Natural killer cell (primary cell): ENCODE data around the gene CSMD2. TPM values are rescaled to one million over a fixed set of nuclear protein-coding genes. Genes with fewer than 3 reads are reported as not detected.
A peak's percentile ranks its signal among the peaks of the same experiment; 100 is the strongest.
"Not testable (repeated sequence)": the region's sequence is repeated elsewhere in the genome, so short reads cannot be mapped to it uniquely, and the experiment has no call there.

Experiments used
- ATAC-seq, 3 donors: fragments of 150-1000 bp in 2 of 3; fragments of 200-7000 bp in 1 of 3; cut with Tn5 transposase; 1 replicate in 1 of 3; 2 replicates in 2 of 3; pipeline ENCODE4 v1.10.0; 2021; ENCODE audit warnings: mild to moderate bottlenecking in 2 of 3, moderate library complexity in 2 of 3
- DNase-seq, 2 donors: peaks; one replicate each; pipeline versions ENCODE4 v3.0.0 to v3.0.0-alpha.2; 2013 to 2021; ENCODE audit warnings: mixed read lengths in 1 of 2
- H3K27ac ChIP-seq: one replicate; pipeline ENCODE4 v1.5.1; 2013; ENCODE audit warnings: mild to moderate bottlenecking, low read length
- H3K27me3 ChIP-seq: one replicate; pipeline ENCODE4 v1.6.1; 2013; ENCODE audit warnings: low read length; ENCODE audit not compliant: control insufficient read depth, insufficient read depth
- H3K36me3 ChIP-seq: one replicate; pipeline ENCODE4 v1.6.1; 2013; ENCODE audit warnings: low read length; ENCODE audit not compliant: control insufficient read depth, insufficient read depth
- H3K4me1 ChIP-seq: one replicate; pipeline ENCODE4 v1.6.1; 2013; ENCODE audit warnings: low read length; ENCODE audit not compliant: control insufficient read depth, insufficient read depth
- H3K4me3 ChIP-seq: one replicate; pipeline ENCODE4 v1.5.1; 2013; ENCODE audit warnings: low read length
- H3K9me3 ChIP-seq: one replicate; pipeline ENCODE4 v1.6.1; 2013; ENCODE audit warnings: low read length; ENCODE audit not compliant: control insufficient read depth, insufficient read depth
- H3K27ac Mint-ChIP-seq, 2 donors: one replicate each; pipeline ENCODE4 v1.8.0; 2022; ENCODE audit warnings: mild to moderate bottlenecking in 2 of 2, mixed read lengths in 2 of 2, moderate library complexity in 1 of 2
- H3K27me3 Mint-ChIP-seq, 2 donors: one replicate each; pipeline ENCODE4 v1.8.0; 2022; ENCODE audit warnings: low read depth in 2 of 2, mixed read lengths in 2 of 2
- H3K36me3 Mint-ChIP-seq: one replicate; pipeline ENCODE4 v1.8.0; 2022; ENCODE audit warnings: mixed read lengths
- H3K4me1 Mint-ChIP-seq, 2 donors: one replicate each; pipeline ENCODE4 v1.8.0; 2022; ENCODE audit warnings: mixed read lengths in 2 of 2
- H3K4me3 Mint-ChIP-seq: one replicate; pipeline ENCODE4 v1.8.0; 2022; ENCODE audit warnings: mild to moderate bottlenecking, moderate library complexity, mixed read lengths
- H3K9me3 Mint-ChIP-seq, 2 donors: one replicate each; pipeline ENCODE4 v1.8.0; 2022; ENCODE audit warnings: mixed read lengths in 2 of 2
- CTCF ChIP-seq: fragments of 200-600 bp; IDR thresholded peaks from one replicate; pipeline ENCODE4 v1.8.0; 2022; ENCODE audit warnings: antibody characterized with exemption
- WGBS: methylation state at CpG from one replicate; pipeline ENCODE4 v1.1.7; 2013; ENCODE audit warnings: missing lambda C conversion rate; ENCODE audit not compliant: insufficient coverage; 5-methylcytosine and 5-hydroxymethylcytosine counted together
- intact Hi-C: fragments of 100-400 bp; cut with micrococcal nuclease; formaldehyde crosslinking; loops from one replicate; pipeline ENCODE4 v1.14.2; 2022
- total RNA-seq, 4 donors: library from RNA; stranded (reverse); fragments of 120-200 nt in 1 of 4; gene quantifications; one replicate each; pipeline versions ENCODE4 v1.2.3 to v1.2.4, GENCODE V29; 2013 to 2022

The CSMD2 gene
- total RNA-seq, 3 donors from 2014 or later (not counting 1 experiment from before 2014, with no cell fraction given) = not detected

GRCh38 chr1:34019741-34020552, 145.1 kb downstream of the CSMD2 start:
- no peaks in the 10 kb centered on the region for H3K9me3 Mint-ChIP-seq
- peaks cover 15 to 28% of the 10 kb centered on the region in 2 donors for H3K27me3 Mint-ChIP-seq
- no peak overlapping the region for H3K4me3 Mint-ChIP-seq
- Histone ChIP-seq H3K9me3 (no peaks in the 10 kb centered on the region), H3K4me3 (no peak overlapping the region), H3K36me3 (no peaks in the 10 kb centered on the region), H3K27ac (no peak overlapping the region), H3K4me1 (no peaks in the 10 kb centered on the region), H3K27me3 (no peaks in the 10 kb centered on the region)
- H3K27ac Mint-ChIP-seq = no peak overlapping the region
- 66% methylated on average over 7 of the region's 7 CpGs for WGBS
- H3K36me3 Mint-ChIP-seq = no peaks in the 10 kb centered on the region
- intact Hi-C loops = no loop called here
- ATAC-seq (no peak), DNase-seq (no peak)
- no peak for TF ChIP-seq CTCF
- no peaks in the 10 kb centered on the region for H3K4me1 Mint-ChIP-seq

- intact Hi-C loops = no loop called here
- H3K4me1 ChIP-seq = no peaks in the 10 kb centered on the region
- H3K4me3 Mint-ChIP-seq = no peak overlapping the region
Measured at GRCh38 chr1:34018285-34018684, 146.7 kb downstream of the CSMD2 start.

DNA sequence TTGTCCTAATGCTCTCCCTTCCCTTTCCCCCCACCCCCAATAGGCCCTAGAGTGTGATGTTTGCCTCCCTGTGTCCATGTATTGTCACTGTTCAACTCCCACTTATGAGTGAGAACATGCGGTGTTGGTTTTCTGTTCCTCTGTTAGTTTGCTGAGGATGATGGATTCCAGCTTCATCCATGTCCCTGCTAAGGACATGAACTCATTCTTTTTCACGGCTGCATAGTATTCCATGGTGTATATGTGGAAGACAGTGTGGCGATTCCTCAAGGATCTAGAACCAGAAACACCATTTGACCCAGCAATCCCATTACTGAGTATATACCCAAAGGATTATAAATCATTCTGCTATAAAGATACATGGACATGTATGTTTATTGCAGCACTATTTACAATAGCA, 148.7 kb downstream of the CSMD2 start:
- H3K36me3 Mint-ChIP-seq, H3K4me1 Mint-ChIP-seq, ATAC-seq, DNase-seq, H3K9me3 Mint-ChIP-seq, H3K27ac ChIP-seq, H3K9me3 ChIP-seq, H3K4me3 Mint-ChIP-seq, H3K27ac Mint-ChIP-seq, H3K27me3 ChIP-seq, H3K4me1 ChIP-seq, H3K36me3 ChIP-seq, H3K4me3 ChIP-seq, intact Hi-C loops: not testable (repeated sequence)
- 91% methylated on average over 1 of the region's 3 CpGs for WGBS
- H3K27me3 Mint-ChIP-seq = peaks cover 12 to 35% of the 10 kb centered on the region in 2 donors

More at GRCh38 chr1:34018285-34018684, 146.7 kb downstream of the CSMD2 start:
- no peak for TF ChIP-seq CTCF
- WGBS = 80% methylated on average over 2 of the region's 2 CpGs
- Histone ChIP-seq H3K4me3 (no peak overlapping the region), H3K27ac (no peak overlapping the region), H3K9me3 (no peaks in the 10 kb centered on the region), H3K27me3 (no peaks in the 10 kb centered on the region), H3K36me3 (no peaks in the 10 kb centered on the region)
- DNase-seq (no peak), ATAC-seq (no peak)
- H3K27me3 Mint-ChIP-seq = peaks cover 19 to 26% of the 10 kb centered on the region in 2 donors
- no peaks in the 10 kb centered on the region for H3K36me3 Mint-ChIP-seq
- H3K9me3 Mint-ChIP-seq = no peaks in the 10 kb centered on the region
- no peaks in the 10 kb centered on the region for H3K4me1 Mint-ChIP-seq
- no peak overlapping the region for H3K27ac Mint-ChIP-seq

GRCh38 chr1:34013958-34014737, 150.9 kb downstream of the CSMD2 start:
- WGBS = 52% methylated on average over 11 of the region's 11 CpGs
- peak; percentile 18 for TF ChIP-seq CTCF

More at GRCh38 chr1:34013958-34014737, 150.9 kb downstream of the CSMD2 start:
- H3K4me1 Mint-ChIP-seq = no peaks in the 10 kb centered on the region
- H3K9me3 Mint-ChIP-seq = no peaks in the 10 kb centered on the region
- no peak overlapping the region for H3K27ac Mint-ChIP-seq
- H3K36me3 Mint-ChIP-seq = no peaks in the 10 kb centered on the region
- Histone ChIP-seq H3K27me3 (no peaks in the 10 kb centered on the region), H3K4me1 (no peaks in the 10 kb centered on the region), H3K9me3 (no peaks in the 10 kb centered on the region), H3K4me3 (no peak overlapping the region), H3K36me3 (no peaks in the 10 kb centered on the region), H3K27ac (no peak overlapping the region)
- H3K27me3 Mint-ChIP-seq = peaks cover 8 to 24% of the 10 kb centered on the region in 2 donors
- ATAC-seq = peak in 2 of 3 donors; percentile 26 to 30
- intact Hi-C loops = no loop called here
- DNase-seq = no peak
- H3K4me3 Mint-ChIP-seq = no peak overlapping the region
